IPS-NIHi7 (cell line): ENCODE measurements around the gene GPRC5C.
A peak's percentile ranks its signal among the peaks of the same experiment; 100 is the strongest.
"Not testable (repeated sequence)": the region's sequence is repeated elsewhere in the genome, so short reads cannot be mapped to it uniquely, and the experiment has no call there.

Experiments used
- DNase-seq: peaks from one replicate; pipeline ENCODE4 v3.0.0; 2012; ENCODE audit warnings: mixed read lengths; ENCODE audit errors: extremely low spot score

Gene GPRC5C

GRCh38 chr17:74471341-74471740, 39.5 kb downstream of the GPRC5C start:
- no peak for DNase-seq

DNA sequence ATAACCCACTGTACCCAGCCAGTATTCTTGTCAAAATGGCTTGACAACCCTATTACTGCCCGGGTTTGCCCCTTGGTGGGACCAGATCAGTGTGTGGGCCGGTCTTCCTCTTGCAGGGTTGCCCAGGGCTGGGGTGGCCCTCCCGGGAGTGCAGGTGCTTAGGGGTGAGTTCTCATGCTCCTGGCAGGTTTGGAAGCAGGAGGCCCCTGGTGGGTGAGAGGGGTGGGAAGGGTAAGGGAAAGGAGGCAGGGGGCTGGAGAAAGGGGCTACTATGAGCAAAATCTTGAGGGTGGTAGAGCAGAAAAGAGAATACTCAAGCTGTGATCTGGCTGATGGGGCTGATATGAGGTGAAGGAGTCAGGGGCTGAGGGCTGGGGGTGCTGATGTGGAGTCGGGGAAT, 41.0 kb downstream of the GPRC5C start:
- no peak for DNase-seq

DNA sequence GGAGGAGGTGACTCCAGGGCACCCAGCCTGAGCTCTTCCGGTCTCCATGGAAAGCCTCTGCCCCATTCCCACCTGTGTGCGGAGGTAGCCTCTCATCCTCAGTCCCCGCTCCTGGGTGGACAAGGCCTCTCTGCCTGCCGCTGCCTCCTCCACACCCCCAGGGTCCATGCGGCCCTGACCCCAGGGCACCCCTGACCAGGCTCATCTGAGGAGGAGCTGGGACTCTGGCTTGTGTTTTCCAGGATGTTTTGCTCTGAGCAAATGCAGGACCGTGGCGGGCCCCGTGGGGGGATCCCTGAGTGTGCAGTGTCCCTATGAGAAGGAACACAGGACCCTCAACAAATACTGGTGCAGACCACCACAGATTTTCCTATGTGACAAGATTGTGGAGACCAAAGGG, 41.4 kb downstream of the GPRC5C start:
- DNase-seq: no peak

- no peak for DNase-seq
These were observed 42.3 kb downstream of the GPRC5C start for GRCh38 chr17:74474043-74474792.

DNA sequence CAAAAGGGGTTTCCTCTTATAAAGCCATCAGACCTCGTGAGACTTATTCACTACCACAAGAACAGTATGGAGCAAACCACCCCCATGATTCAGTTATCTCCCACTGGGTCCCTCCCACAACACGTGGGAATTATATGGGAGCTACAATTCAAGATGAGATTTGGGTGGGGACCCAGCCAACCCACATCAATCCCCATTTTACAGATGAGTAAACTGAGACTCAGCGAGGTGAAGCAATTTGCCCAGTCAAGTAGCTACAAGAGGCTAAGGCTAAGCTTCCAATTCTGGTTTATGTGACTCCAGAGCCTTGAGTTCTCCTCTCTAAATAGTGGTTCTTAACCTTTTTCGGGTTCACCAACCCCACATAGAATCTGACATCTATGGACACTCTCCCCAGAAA, 43.3 kb downstream of the GPRC5C start:
- DNase-seq: no peak

DNA sequence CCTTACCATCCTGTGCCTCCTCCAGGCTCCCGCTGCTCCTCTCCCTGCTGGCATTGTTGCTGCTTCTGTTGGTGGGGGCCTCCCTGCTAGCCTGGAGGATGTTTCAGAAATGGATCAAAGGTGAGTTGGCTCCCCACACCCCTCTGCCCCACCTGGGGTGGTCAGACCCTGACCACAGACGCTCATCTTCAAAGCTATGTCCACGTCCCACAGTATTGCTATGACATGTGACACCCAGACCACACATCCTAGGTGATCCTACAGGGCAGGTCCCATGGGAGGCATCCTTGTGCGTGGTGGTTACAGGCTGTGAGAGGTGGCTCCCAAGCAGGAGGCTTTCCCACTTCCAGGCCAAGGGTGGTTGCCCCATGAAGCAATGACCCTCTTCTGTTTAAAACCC, 45.5 kb downstream of the GPRC5C start:
- DNase-seq: no peak

DNA sequence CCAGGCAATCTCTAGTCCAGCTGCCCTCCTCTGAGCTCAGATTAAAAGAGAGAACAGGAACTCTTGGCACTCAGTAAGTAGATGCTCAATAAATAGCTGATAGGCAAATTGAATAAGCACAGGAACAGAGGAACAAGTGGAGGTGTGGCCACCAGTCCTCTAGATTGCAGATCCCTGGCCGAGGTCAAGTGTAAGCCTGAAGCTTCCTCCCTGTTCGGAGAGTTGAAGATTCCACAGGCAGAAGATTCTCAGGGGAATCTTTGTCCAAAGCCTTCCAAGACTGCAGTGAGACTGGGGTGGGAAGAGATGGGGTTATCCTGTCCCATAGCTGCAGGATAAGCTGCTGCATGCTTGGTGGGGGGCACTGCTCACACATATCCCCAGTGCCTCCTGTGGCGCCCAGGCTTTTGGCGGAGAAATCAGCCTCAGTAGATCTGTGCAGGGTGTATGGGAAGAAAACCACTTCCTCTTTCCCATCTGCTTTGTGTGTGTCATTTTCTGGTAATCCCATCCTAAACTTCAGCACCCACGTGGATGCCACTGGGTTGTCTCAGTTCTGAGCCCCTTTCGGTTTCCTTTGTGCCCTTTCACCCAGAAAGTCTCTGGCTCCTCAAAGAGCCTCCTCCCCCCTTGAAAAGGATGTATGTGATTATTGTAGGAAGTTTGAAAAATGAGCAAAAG, 46.7 kb downstream of the GPRC5C start:
- no peak for DNase-seq

DNA sequence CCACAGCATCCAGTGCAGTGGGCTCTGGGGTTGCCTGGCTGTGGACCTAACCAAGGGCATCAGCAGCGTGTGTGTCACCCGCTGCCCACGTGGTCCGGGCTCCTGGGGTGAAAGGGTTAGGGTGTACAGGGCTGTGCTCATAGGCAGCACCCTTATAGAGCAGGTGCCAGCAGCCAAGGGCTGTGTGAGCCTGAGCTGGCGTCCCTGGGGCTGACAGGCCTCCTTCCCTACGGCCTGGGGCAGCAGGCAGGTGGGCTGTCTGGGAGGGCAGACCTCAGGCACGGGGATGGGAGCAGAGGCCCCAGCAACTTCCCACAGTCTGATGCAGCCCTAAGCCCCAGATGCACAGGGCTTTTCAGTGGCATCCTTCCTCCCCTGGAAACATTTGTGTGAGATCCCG, 48.4 kb downstream of the GPRC5C start:
- no peak for DNase-seq

DNA sequence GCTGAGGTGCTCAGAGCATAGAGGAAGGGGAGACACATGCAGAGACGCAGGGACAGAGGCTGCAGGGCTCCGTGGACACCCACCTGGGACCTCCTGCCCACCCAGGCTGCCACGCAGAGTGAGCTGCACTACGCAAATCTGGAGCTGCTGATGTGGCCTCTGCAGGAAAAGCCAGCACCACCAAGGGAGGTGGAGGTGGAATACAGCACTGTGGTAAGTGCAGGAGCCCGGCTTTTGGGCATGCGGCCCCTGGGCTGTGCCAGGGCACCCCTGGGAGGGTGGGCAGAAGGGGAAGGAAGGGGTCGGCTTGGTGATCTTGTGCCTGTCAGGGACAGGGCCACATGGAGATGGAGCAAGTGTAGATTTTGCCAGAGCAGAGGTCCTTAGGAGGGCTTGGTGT, 49.7 kb downstream of the GPRC5C start:
- DNase-seq: no peak

GRCh38 chr17:74484066-74484465, 52.2 kb downstream of the GPRC5C start:
- DNase-seq: peak; percentile 14

DNA sequence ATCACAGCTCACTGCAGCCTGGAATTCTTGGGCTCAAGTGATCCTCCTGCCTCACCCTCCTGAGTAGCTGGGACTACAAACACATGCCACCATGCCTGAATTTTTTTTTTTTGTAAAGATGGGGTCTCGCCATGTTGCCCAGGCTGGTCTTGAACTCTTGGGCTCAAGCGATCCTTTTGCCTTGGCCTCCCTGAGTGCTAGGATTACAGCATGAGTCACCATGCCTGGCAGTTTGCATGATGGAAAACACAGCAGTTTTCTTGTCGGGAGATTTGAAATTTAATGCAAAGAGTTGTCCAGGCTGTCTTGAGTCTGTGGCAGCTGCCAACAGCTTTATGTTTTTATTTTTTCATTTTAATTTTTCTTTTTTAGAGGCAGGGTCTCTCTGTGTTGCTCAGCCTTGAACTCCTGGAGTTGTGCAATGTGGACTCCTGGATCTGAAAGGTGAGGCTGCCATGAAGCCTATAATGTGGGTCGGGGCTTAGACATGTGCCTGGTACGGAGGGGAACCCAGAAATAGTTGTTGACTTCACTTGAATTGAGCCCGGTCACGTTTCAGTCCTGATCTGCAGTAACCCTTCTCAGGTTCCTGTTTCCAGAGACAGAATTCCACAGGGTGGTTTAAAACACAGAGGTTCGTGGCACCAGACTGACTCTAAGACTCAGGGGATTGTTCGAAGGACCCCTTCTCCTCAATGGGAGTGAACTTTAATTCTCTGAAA, 53.3 kb downstream of the GPRC5C start:
- DNase-seq: no peak

GRCh38 chr17:74485841-74486240, 54.0 kb downstream of the GPRC5C start:
- no peak for DNase-seq

GRCh38 chr17:74488276-74488675, 56.4 kb downstream of the GPRC5C start:
- not testable (repeated sequence) for DNase-seq

DNA sequence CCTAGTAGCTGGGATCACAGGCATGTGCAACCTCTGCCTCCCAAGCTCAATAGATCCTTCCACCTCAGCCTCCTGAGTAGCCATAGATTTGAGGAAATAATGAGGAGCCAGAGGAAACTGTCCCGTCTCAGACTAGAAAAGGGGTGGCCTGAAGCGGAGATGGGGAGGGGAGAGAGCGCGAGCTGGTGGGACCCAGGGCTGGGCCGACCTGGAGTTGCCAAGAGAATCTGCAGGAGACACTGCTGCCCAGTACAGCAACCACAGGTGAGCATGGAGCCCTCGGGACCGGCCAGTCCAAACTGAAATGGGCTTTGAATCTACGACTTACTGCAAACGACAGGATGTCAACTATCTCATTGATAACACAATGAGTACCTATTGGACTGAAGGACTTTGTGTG, 58.8 kb downstream of the GPRC5C start:
- no peak for DNase-seq

DNA sequence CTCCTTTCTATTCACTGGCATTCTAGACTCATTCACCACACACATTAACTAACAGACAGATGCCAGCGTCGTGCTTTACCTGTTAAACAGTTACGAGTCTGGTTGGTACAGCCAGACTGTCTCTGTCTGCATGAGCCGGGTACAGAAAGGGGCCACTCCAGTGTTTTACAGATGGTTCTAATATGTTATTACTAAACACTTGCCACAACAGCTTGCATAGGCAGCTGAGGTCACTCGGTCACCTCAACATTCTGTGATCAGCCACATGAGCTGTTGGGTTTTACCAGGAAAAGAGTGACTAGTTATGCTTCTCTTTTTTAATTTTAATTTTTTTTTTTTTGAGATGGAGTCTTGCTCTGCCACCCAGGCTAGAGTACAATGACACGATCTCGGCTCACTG, 59.7 kb downstream of the GPRC5C start:
- DNase-seq: no peak

DNA sequence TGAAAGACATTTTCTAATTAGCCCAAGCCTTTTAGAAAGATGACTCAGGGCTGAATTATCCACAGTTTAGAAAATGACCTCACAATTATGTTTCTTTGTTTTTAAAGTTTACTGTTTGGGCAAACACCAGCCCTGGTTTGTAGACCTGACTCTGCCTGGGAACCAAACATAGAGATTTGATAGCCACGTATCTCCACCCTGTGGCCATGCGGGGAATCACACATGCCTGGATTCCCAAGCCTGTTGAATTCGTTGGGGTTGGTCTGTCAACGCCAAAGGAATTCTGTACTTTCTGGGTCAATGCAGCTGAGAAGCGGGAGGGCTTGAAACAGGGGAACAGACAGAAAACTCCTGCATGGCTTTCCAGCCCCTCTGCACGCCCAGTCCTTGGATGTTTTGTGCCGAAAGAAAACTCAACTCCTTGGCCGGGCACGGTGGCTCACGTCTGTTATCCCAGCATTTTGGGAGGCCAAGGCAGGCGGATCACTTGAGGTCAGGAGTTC, 61.5 kb downstream of the GPRC5C start:
- peak; percentile 89 for DNase-seq
